GM19397 (cell line): ENCODE measurements around the gene TBCCD1.
"Not testable (repeated sequence)": the region's sequence is repeated elsewhere in the genome, so short reads cannot be mapped to it uniquely, and the experiment has no call there.

Experiments
- ATAC-seq: cut with Tn5 transposase; IDR thresholded peaks from one replicate; pipeline ENCODE4 v1.9.1; 2021; ENCODE audit warnings: mild to moderate bottlenecking, moderate library complexity; ENCODE audit not compliant: unreplicated experiment

TBCCD1 gene

GRCh38 chr3:186564586-186564985 lies 2.6 kb downstream of the TBCCD1 start:
- no peak for ATAC-seq

- no peak for ATAC-seq
Observed at GRCh38 chr3:186552408-186553031, 14.6 kb downstream of the TBCCD1 start.

- no peak for ATAC-seq
Observed at GRCh38 chr3:186551387-186551786, 15.8 kb downstream of the TBCCD1 start.

GRCh38 chr3:186549497-186549896 lies 17.6 kb downstream of the TBCCD1 start:
- no peak for ATAC-seq

- ATAC-seq: no peak
Observed at GRCh38 chr3:186544281-186544680, 22.9 kb downstream of the TBCCD1 start, which contains the start of gene CRYGS. Gene CRYGS (minus strand): TSS chr3:186544380. CDS start chr3:186544326, 54 bp downstream.

- no peak for ATAC-seq
Observed at GRCh38 chr3:186540835-186541226, 26.3 kb downstream of the TBCCD1 start.

GRCh38 chr3:186540221-186540834 lies 26.8 kb downstream of the TBCCD1 start:
- peak; percentile 53 for ATAC-seq

GRCh38 chr3:186538779-186539178 lies 28.4 kb downstream of the TBCCD1 start:
- no peak for ATAC-seq

GRCh38 chr3:186536883-186537844 lies 30.0 kb downstream of the TBCCD1 start:
- no peak for ATAC-seq

- peak; percentile 75 for ATAC-seq
Observed at GRCh38 chr3:186534113-186534669, 32.9 kb downstream of the TBCCD1 start.

- peak; percentile 59 for ATAC-seq
Observed at GRCh38 chr3:186532598-186533072, 34.5 kb downstream of the TBCCD1 start.

GRCh38 chr3:186531694-186532093 lies 35.4 kb downstream of the TBCCD1 start:
- ATAC-seq: not testable (repeated sequence)

GRCh38 chr3:186530415-186530814 lies 36.7 kb downstream of the TBCCD1 start:
- ATAC-seq: no peak

- no peak for ATAC-seq
Observed at GRCh38 chr3:186529201-186529999, 37.7 kb downstream of the TBCCD1 start.

- peak; percentile 43 for ATAC-seq
Observed at GRCh38 chr3:186526256-186526606, 40.9 kb downstream of the TBCCD1 start.

GRCh38 chr3:186525369-186526255 lies 41.5 kb downstream of the TBCCD1 start:
- ATAC-seq: peak; percentile 16

- no peak for ATAC-seq
Observed at GRCh38 chr3:186524616-186525015, 42.5 kb downstream of the TBCCD1 start.

- ATAC-seq: no peak
Observed at GRCh38 chr3:186523434-186523833, 43.7 kb downstream of the TBCCD1 start.

- ATAC-seq: no peak
Observed at GRCh38 chr3:186523022-186523421, 44.1 kb downstream of the TBCCD1 start.
